ENCODE measurements around the gene RELN.

- TF ChIP-seq CTCF (IDR thresholded peaks at IDR 0.05) (no peak), POLR2A (IDR thresholded peaks at IDR 0.05) (no peak)
These were observed 391.0 kb downstream of the RELN start for GRCh38 chr7:103598326-103598905.

All from thyroid gland (tissue), 4 donors.